Mesothelial cell of epicardium (in vitro differentiated cells): Measurements from ENCODE around the gene ZNF630. TPM values are rescaled to one million over a fixed set of nuclear protein-coding genes. Genes with fewer than 3 reads are reported as not detected.

ENCODE experiments used
- total RNA-seq: library from RNA; stranded (reverse); gene quantifications from 3 replicates; pipeline ENCODE4 v1.2.1, GENCODE V29; 2021

ZNF630 gene
- total RNA-seq, 1 donor from 2014 or later = 6.6 TPM

Other genes starting within 250 kb of the ZNF630 start
- gene ZNF81, start 234.7 kb downstream of the ZNF630 start, total RNA-seq = 10.7 to 13.5 TPM (median 12.5 TPM) in 3 replicates
- 7.9 to 8.5 TPM (median 7.9 TPM) in 3 replicates for gene ZNF182, start 67.7 kb downstream of the ZNF630 start, total RNA-seq
- gene SPACA5, start 64.7 kb downstream of the ZNF630 start, total RNA-seq = not detected in 3 replicates
- not detected in 3 replicates for gene SPACA5B, start 59.0 kb upstream of the ZNF630 start, total RNA-seq
- gene SSX5, start 125.2 kb upstream of the ZNF630 start, total RNA-seq = not detected in 3 replicates
- not detected in 3 replicates for gene SSX1, start 183.8 kb upstream of the ZNF630 start, total RNA-seq